ENCODE measurements around the gene ADGRL3. TPM values are rescaled to one million over a fixed set of nuclear protein-coding genes. Genes with fewer than 3 reads are reported as not detected.

Gene ADGRL3
- total RNA-seq, 1 donor from 2014 or later, result 3.0 TPM

GRCh38 chr4:62018537-62018936, 818.4 kb downstream of the ADGRL3 start:
- no peak for DNase-seq
- no peak for ATAC-seq (ENCODE audit: poor library complexity)
- intact Hi-C loops (cut with DNase I), result no loop called here

- ATAC-seq (ENCODE audit: poor library complexity), result no peak
- intact Hi-C loops (cut with DNase I), result no loop called here
- DNase-seq, result no peak
Measured at GRCh38 chr4:62023633-62024032, 823.5 kb downstream of the ADGRL3 start.

DNA sequence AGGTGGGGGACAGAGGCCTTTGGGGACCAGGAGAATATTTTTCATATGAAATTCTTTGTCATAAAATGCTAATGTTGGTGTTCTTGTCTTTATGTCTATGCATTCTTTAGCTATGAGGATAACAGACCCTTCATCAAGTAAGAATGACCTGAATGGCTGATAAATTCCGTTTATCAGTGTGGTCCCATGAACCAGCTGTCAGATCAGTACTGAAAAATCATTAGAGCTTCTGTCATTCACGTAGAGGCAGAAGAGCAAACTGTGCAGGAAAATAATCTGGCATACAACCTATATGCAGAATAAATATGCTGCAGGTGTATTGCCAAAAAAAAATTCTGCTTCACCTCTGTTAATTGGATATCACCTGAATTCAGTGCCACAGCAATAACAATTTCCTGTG, 828.6 kb downstream of the ADGRL3 start:
- DNase-seq (no peak), ATAC-seq (ENCODE audit: poor library complexity) (no peak)
- intact Hi-C loops (cut with DNase I), result no loop called here

DNA sequence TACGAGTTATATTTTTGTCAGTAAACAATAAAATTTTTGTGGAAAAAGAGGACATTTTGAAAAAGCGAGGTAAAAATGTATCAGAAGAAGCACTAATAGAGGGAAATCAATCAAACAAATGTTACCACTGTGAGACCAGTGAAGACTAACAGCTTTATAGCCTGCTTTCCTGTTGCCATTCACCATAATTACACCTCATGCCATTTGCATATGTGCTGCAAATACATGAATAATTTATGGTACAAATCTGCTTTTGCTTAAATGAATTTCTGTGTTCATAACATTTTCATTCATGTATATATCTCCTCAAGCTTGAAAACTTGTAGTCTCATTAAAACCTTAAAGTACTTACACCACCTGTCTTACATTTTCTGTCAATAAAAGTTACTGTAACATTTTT, 830.8 kb downstream of the ADGRL3 start:
- no peak for DNase-seq
- intact Hi-C loops (cut with DNase I), result no loop called here
- ATAC-seq (ENCODE audit: poor library complexity), result no peak

GRCh38 chr4:62037571-62037970, 837.4 kb downstream of the ADGRL3 start:
- no peak for DNase-seq
- intact Hi-C loops (cut with DNase I), result no loop called here
- no peak for ATAC-seq (ENCODE audit: poor library complexity)

DNA sequence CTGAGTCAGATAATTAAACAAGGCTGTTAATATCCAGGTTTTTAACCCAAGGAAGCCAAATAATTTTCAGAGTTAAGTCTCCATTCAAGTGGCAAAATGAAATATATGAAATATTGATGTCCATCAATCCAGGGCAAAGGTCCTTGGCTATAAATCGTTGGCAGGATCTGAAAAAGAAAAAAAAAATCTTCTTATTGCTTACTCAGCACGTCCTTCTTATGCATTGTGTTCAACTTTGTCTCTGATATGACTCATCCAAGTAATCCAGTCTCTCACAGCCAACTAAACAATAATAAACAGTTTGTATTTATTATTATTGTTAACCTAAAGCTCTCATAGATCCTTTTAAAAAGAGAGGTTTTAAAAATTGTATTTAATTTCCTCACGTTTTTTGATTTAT, 851.2 kb downstream of the ADGRL3 start:
- ATAC-seq (ENCODE audit: poor library complexity) (no peak), DNase-seq (no peak)
- intact Hi-C loops (cut with DNase I), result no loop called here

DNA sequence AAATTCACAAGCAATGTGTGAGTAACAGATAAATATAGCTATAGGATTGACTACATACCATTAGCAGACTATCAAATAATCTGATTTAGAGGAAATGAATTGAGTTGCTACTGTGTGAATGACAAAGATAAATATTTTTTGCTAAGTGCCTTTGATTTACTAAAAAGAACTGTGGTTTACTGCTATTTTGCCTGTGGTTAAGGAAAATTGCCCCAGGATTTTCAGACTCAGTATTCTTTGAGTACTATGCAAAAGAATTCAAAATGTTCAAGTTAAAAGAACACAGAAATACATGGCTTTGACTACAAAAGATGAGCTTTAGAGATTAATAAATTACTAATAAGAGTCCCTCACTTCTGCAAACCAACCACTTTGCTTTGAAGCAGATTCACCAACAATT, 853.8 kb downstream of the ADGRL3 start:
- ATAC-seq (ENCODE audit: poor library complexity) (no peak), DNase-seq (no peak)
- intact Hi-C loops (cut with DNase I), result no loop called here

DNA sequence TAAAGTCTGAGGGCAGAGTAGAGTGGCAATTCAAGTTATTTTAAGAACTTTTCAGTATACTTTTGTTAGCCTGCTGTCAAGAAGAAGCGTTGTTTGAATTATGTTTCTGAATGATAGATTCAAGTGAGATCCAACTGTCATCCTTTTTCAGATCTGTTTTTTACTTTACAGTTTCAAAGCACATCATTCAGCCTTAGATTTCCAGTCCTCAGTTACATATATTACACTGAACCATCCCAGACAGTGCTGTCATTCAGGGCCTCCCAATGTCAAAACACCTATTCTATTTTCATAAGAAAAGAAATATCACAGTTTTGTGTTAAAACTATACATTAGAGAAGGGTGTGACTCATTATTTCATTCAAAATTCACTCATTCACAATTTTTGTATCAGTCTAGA, 856.9 kb downstream of the ADGRL3 start:
- intact Hi-C loops (cut with DNase I), result no loop called here
- no peak for ATAC-seq (ENCODE audit: poor library complexity)

GRCh38 chr4:62058571-62058970, 858.4 kb downstream of the ADGRL3 start:
- intact Hi-C loops (cut with DNase I), result no loop called here
- no peak for ATAC-seq (ENCODE audit: poor library complexity)
- DNase-seq, result no peak

More for the DNA sequence above, 856.9 kb downstream of the ADGRL3 start:
- DNase-seq, result no peak

DNA sequence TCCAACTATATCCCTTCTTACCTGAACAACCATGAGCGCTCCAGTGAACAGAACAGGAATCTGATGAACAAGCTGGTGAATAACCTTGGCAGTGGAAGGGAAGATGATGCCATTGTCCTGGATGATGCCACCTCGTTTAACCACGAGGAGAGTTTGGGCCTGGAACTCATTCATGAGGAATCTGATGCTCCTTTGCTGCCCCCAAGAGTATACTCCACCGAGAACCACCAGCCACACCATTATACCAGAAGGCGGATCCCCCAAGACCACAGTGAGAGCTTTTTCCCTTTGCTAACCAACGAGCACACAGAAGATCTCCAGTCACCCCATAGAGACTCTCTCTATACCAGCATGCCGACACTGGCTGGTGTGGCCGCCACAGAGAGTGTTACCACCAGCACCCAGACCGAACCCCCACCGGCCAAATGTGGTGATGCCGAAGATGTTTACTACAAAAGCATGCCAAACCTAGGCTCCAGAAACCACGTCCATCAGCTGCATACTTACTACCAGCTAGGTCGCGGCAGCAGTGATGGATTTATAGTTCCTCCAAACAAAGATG, 870.2 kb downstream of the ADGRL3 start:
- intact Hi-C loops (cut with DNase I), result no loop called here
- DNase-seq (no peak), ATAC-seq (ENCODE audit: poor library complexity) (no peak)

GRCh38 chr4:62075089-62075488, 875.0 kb downstream of the ADGRL3 start:
- DNase-seq (no peak), ATAC-seq (ENCODE audit: poor library complexity) (no peak)
- intact Hi-C loops (cut with DNase I), result no loop called here

DNA sequence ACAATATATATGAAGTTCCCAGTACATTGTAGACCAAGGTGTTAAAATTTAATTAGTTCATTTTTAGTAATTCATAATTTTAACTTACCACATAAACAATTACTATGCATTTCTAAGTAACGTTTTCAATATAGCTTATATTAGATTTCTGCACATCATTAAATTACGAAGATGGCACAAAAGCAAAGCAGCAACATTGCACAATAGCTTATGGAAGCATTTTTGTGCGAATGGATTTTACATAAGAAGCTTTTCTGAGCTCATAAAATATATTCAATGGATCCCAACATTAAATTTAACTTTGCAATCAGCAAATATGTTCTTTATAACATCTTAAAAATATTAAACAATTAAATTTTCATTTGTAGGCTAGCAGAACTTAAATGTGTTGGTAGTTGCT, 875.4 kb downstream of the ADGRL3 start:
- DNase-seq (no peak), ATAC-seq (ENCODE audit: poor library complexity) (no peak)
- intact Hi-C loops (cut with DNase I), result no loop called here

- ATAC-seq (ENCODE audit: poor library complexity), result no peak
- no peak for DNase-seq
- intact Hi-C loops (cut with DNase I), result no loop called here
Measured at GRCh38 chr4:62077406-62077805, 877.3 kb downstream of the ADGRL3 start.

- intact Hi-C loops (cut with DNase I), result no loop called here
- no peak for DNase-seq
- no peak for ATAC-seq (ENCODE audit: poor library complexity)
Measured at GRCh38 chr4:62080431-62080830, 880.3 kb downstream of the ADGRL3 start.

DNA sequence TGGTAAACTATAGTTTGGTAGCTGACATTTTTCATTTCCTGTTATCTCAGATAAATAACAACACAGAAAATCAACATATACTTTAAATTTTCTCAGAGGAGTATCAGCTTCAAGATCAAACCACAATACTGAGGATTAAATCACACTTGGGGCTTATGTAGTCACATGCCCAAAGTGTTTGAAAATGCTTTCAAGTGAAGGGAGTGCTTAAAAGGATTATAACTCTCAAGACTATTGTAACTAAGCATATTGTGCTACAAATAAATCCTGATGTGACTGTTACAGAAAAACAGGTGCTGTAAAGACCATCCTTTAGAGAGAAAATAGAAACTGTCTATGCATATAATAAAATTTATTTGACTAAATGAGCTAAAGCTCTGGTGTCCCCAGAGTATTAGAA, 887.6 kb downstream of the ADGRL3 start:
- DNase-seq (no peak), ATAC-seq (ENCODE audit: poor library complexity) (no peak)
- intact Hi-C loops (cut with DNase I), result no loop called here

GRCh38 chr4:62093735-62094134, 893.6 kb downstream of the ADGRL3 start:
- ATAC-seq (ENCODE audit: poor library complexity), result no peak
- intact Hi-C loops (cut with DNase I), result no loop called here
- no peak for DNase-seq

DNA sequence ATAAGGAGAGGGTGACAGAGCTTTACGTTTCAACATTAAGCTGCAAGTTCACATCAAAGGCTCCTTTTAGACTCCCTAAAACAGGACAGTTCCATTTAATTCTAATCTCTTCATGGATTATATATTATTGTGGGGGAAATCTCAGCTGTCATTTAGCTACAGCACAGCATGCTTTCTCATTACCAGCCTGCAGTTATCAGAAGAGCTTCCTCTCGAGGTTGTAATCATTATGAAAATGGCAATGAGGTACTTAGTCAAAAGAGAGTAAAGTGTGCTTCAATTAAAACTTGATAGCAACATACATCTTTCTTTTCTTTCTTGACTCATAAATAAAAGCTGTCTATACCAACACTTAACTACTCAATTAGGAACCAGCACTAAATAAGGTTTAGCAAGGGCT, 896.8 kb downstream of the ADGRL3 start:
- intact Hi-C loops (cut with DNase I), result no loop called here
- ATAC-seq (ENCODE audit: poor library complexity), result no peak

GRCh38 chr4:62115216-62115615, 915.1 kb downstream of the ADGRL3 start:
- DNase-seq, result no peak
- intact Hi-C loops (cut with DNase I), result no loop called here
- ATAC-seq (ENCODE audit: poor library complexity), result no peak

More for the DNA sequence above, 896.8 kb downstream of the ADGRL3 start:
- no peak for DNase-seq

- ATAC-seq (ENCODE audit: poor library complexity), result no peak
- intact Hi-C loops (cut with DNase I), result no loop called here
- no peak for DNase-seq
Measured at GRCh38 chr4:62117886-62118285, 917.8 kb downstream of the ADGRL3 start.

DNA sequence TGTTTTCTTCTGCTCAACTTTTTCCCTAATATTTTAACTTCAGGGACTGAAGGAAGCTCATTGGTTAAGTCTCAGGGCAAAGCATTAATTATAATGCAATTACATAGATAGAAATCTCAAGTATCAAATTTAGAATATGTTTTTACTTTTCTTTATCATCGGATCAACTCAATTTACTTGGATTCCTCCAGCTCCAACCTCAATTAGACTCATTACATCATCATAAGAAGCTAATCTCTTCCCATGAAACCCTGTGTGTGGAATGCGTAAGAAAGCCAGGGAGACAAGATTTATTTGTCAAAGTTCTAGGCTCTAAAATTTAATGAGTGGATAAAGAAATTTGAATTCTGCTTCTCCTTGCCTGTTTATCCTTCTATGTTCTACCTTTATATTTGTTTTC, 918.4 kb downstream of the ADGRL3 start:
- ATAC-seq (ENCODE audit: poor library complexity) (no peak), DNase-seq (no peak)
- intact Hi-C loops (cut with DNase I), result no loop called here

DNA sequence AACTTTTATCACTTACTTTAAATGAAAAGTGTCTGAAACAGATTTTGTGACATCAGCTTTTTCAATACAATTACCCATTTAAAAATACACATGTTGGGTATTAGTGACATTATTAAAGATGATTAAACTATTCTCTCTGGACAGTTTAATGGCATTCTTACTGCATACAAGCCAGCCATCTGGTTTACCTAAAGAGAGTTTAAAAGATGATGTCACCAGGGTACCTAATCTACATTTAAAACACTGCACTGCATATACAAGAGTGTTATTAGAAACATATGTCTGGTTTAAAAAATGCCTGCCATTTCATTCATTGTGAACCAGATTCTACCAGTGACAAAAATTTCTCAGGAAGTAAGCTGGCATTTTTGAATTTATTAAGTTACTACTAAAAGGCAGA, 919.1 kb downstream of the ADGRL3 start:
- intact Hi-C loops (cut with DNase I), result no loop called here
- DNase-seq (no peak), ATAC-seq (ENCODE audit: poor library complexity) (no peak)

Data from Right ventricle myocardium superior (tissue), 1 donor.